ENCODE results near the gene P3H1.
"Not testable (repeated sequence)": the region's sequence is repeated elsewhere in the genome, so short reads cannot be mapped to it uniquely, and the experiment has no call there.

Gene P3H1, protein sequence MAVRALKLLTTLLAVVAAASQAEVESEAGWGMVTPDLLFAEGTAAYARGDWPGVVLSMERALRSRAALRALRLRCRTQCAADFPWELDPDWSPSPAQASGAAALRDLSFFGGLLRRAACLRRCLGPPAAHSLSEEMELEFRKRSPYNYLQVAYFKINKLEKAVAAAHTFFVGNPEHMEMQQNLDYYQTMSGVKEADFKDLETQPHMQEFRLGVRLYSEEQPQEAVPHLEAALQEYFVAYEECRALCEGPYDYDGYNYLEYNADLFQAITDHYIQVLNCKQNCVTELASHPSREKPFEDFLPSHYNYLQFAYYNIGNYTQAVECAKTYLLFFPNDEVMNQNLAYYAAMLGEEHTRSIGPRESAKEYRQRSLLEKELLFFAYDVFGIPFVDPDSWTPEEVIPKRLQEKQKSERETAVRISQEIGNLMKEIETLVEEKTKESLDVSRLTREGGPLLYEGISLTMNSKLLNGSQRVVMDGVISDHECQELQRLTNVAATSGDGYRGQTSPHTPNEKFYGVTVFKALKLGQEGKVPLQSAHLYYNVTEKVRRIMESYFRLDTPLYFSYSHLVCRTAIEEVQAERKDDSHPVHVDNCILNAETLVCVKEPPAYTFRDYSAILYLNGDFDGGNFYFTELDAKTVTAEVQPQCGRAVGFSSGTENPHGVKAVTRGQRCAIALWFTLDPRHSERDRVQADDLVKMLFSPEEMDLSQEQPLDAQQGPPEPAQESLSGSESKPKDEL

GRCh38 chr1:42766741-42767509 lies at the start of gene P3H1, which contains the start of gene C1orf50:
P3H1 (minus strand) TSS chr1:42767028; CDS start chr1:42766971, 57 bp downstream.
C1orf50 (plus strand) TSS chr1:42767249; CDS start chr1:42767312, 63 bp downstream.
- ATAC-seq, result peak; percentile 94
- Mint-ChIP-seq H3K4me1 (peaks cover 24% of the 10 kb centered on the region), H3K4me3 (no peak within 1 kb of the TSS), H3K36me3 (peaks cover 49% of the 10 kb centered on the region), H3K27ac (no peak within 1 kb of the TSS), H3K9me3 (no peaks in the 10 kb centered on the region)
- DNase-seq (ENCODE audit: low spot score in 2 of 2), result peak; percentile 99

GRCh38 chr1:42815941-42816584 lies 49.2 kb upstream of the P3H1 start:
- H3K4me1 Mint-ChIP-seq, result peaks cover 25% of the 10 kb centered on the region
- ATAC-seq (no peak), DNase-seq (ENCODE audit: low spot score in 2 of 2) (peak in 1 of 2 donors; percentile 56)
- H3K4me3 Mint-ChIP-seq, result peak overlapping the region; percentile 78
- no peaks in the 10 kb centered on the region for H3K36me3 Mint-ChIP-seq
- H3K9me3 Mint-ChIP-seq, result no peaks in the 10 kb centered on the region
- H3K27ac Mint-ChIP-seq, result peak overlapping the region; percentile 89

DNA sequence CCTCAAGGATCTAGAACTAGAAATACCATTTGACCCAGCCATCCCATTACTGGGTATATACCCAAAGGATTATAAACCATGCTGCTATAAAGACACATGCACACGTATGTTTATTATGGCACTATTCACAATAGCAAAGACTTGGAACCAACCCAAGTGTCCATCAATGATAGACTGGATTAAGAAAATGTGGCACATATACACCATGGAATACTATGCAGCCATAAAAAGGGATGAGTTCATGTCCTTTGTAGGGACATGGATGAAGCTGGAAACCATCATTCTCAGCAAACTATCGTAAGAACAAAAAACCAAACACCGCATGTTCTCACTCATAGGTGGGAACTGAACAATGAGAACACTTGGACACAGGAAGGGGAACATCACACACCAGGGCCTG lies 48.0 kb upstream of the P3H1 start:
- not testable (repeated sequence) for H3K27ac Mint-ChIP-seq; H3K9me3 Mint-ChIP-seq; H3K4me3 Mint-ChIP-seq; ATAC-seq; DNase-seq (ENCODE audit: low spot score in 2 of 2); H3K36me3 Mint-ChIP-seq
- H3K4me1 Mint-ChIP-seq, result peaks cover 25% of the 10 kb centered on the region

DNA sequence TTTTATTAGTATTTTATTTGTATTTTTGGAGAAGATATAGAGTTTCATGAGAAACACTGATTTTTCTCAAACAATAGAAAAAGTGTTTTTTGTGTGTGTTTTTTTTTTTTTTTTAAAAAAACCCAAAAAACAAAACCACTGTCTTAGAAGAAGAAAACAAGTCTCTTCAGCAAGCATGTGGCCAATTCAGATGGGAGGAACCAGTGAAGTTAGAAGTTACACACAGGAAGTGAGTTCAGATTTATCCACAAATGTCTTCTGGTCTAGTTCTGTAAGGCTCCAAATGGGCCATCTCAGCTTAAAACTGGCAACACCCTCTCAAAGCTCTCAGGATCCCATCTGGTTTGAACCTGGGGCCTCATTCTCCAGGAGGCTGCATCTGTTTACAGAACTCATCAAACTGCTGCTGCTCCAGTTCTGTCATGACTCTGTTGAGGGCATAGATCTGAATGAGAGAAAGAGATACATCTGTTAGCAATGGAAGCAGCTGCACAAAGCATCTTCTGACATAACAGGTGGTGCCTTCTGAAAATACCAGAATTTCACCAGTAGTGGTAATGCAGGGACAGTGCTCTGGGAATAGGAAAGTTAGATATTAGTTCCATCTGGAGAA lies 40.3 kb upstream of the P3H1 start:
- H3K27ac Mint-ChIP-seq, result no peak overlapping the region
- ATAC-seq (no peak), DNase-seq (ENCODE audit: low spot score in 2 of 2) (no peak)
- no peaks in the 10 kb centered on the region for H3K9me3 Mint-ChIP-seq
- no peaks in the 10 kb centered on the region for H3K4me1 Mint-ChIP-seq
- H3K36me3 Mint-ChIP-seq, result peaks cover 7% of the 10 kb centered on the region
- no peak overlapping the region for H3K4me3 Mint-ChIP-seq

- peaks cover 7% of the 10 kb centered on the region for H3K36me3 Mint-ChIP-seq
- ATAC-seq, result no peak
- DNase-seq (ENCODE audit: low spot score in 2 of 2), result no peak
- no peaks in the 10 kb centered on the region for H3K9me3 Mint-ChIP-seq
- H3K4me1 Mint-ChIP-seq, result no peaks in the 10 kb centered on the region
- H3K27ac Mint-ChIP-seq, result no peak overlapping the region
- H3K4me3 Mint-ChIP-seq, result no peak overlapping the region
Measured at GRCh38 chr1:42806593-42806992, 39.8 kb upstream of the P3H1 start.

DNA sequence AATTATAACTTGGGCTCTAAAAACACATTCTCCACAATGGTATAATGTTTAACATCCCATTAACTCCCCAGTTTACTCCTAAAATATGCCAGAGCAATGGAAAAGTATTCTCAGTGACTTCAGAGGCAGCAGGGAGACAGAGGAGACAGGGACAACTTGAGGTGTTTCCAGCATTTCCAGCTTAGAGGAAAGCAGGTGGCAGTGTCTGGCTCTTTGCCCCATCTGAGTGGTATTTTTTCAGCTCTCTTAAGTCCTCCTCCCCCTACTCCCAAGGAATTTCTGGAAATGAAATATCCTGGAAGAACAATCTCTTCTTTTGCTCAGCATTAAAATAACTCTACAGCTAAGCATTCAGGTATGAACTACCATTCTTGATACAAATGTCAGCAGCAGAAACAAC lies 39.3 kb upstream of the P3H1 start:
- H3K4me3 Mint-ChIP-seq, result no peak overlapping the region
- DNase-seq (ENCODE audit: low spot score in 2 of 2), result no peak
- H3K4me1 Mint-ChIP-seq, result no peaks in the 10 kb centered on the region
- no peak for ATAC-seq
- peaks cover 7% of the 10 kb centered on the region for H3K36me3 Mint-ChIP-seq
- no peak overlapping the region for H3K27ac Mint-ChIP-seq
- no peaks in the 10 kb centered on the region for H3K9me3 Mint-ChIP-seq

DNA sequence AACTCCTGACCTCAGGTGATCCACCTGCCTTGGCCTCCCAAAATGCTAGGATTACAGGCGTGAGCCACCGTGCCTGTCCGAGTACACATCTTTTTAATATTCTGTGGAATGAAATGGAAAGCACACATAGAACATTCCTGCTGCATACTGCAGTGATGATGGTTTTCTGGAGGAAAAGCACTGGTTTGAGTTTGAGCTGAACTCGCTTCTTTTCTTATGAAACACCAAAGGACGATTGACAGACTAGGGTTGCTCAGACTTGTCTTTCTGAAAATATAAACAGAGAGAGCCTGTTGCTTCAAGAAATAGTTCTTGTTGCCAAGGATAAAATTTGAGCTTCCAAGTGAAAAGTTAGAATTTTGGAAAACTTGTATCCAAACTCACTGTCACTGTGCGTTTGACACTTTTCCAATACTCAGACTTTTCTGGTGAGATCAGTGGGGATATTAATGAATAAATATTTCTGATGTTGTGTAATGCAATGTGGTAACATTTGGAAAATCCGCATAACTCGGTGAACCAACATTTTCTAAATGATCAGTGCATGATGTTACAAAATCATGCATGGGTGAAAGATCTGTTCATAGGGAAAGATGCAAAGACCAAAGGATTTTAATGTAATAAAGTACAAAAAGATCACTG lies 35.1 kb upstream of the P3H1 start:
- H3K27ac Mint-ChIP-seq, result no peak overlapping the region
- no peak for ATAC-seq

DNA sequence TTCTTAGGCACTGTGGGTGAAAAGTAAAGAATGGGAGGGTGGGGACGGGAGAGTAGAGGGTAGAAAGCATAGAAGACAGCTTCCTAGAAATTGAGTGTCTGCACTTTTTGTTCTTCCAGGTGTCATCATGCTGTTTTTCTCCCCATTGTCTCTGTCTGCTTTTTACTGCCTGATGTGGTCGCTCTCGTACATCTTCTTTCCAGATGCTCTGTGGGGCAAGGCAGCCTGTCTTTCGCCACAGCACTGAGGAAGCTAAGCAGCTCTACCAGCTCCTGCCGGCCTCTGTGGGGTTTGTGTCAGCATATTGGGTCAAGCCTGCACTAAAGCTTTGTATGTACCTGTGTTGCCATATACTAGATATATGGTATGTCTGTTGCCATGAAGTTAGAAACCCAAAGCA lies 31.2 kb upstream of the P3H1 start:
- Mint-ChIP-seq H3K36me3 (no peaks in the 10 kb centered on the region), H3K27ac (no peak overlapping the region), H3K4me3 (no peak overlapping the region), H3K4me1 (no peaks in the 10 kb centered on the region), H3K9me3 (no peaks in the 10 kb centered on the region)
- ATAC-seq (no peak), DNase-seq (ENCODE audit: low spot score in 2 of 2) (no peak)

More for the DNA sequence above, 35.1 kb upstream of the P3H1 start:
- peaks cover 5% of the 10 kb centered on the region for H3K36me3 Mint-ChIP-seq
- DNase-seq (ENCODE audit: low spot score in 2 of 2), result no peak
- H3K4me3 Mint-ChIP-seq, result no peak overlapping the region
- no peaks in the 10 kb centered on the region for H3K4me1 Mint-ChIP-seq
- H3K9me3 Mint-ChIP-seq, result no peaks in the 10 kb centered on the region

DNA sequence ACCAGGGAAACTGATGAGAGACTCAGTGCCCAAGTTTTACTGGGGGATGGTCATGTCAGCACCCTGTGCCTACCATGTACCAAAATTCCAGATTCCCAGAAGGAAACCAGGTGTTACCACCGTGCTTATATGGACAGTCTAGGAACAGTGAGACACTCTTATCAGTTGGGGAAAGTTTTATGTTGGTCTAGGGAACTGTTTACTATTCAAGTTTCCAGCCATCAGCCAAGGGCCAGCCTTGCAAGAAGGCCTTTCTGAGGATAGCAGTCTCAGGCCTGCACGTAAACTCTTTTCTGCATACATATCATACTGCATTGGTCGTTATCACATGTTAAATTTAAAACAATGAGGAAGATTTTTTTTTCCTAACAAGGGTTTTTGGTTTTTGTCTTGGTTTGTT lies 30.6 kb upstream of the P3H1 start:
- no peaks in the 10 kb centered on the region for H3K4me1 Mint-ChIP-seq
- no peak overlapping the region for H3K27ac Mint-ChIP-seq
- no peaks in the 10 kb centered on the region for H3K9me3 Mint-ChIP-seq
- DNase-seq (ENCODE audit: low spot score in 2 of 2) (no peak), ATAC-seq (no peak)
- no peak overlapping the region for H3K4me3 Mint-ChIP-seq
- no peaks in the 10 kb centered on the region for H3K36me3 Mint-ChIP-seq

DNA sequence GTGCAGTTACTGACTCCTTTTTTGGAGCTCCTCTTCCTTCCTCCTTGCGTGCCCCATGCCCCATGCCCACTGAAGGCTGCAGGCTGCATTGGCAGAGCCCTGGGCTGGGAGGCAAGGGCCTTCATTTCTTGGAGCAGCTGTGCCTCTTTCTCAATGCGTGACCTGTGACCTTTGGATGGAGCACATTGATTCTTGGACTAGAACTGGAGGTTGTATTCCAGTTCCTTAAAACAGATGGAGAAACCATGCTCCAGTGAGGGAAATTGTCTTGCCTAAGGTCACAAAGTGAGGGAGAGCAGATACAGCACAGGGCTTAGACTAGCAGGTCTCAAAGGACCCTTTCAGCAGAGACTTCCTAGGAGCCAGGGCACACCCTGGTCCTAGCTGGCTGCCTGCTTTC lies 27.0 kb upstream of the P3H1 start:
- Mint-ChIP-seq H3K4me1 (no peaks in the 10 kb centered on the region), H3K27ac (no peak overlapping the region), H3K9me3 (no peaks in the 10 kb centered on the region), H3K4me3 (no peak overlapping the region), H3K36me3 (no peaks in the 10 kb centered on the region)
- DNase-seq (ENCODE audit: low spot score in 2 of 2) (no peak), ATAC-seq (no peak)

GRCh38 chr1:42788021-42788420 lies 21.2 kb upstream of the P3H1 start:
- Mint-ChIP-seq H3K36me3 (peaks cover 7% of the 10 kb centered on the region), H3K9me3 (no peaks in the 10 kb centered on the region), H3K4me3 (no peak overlapping the region), H3K27ac (no peak overlapping the region), H3K4me1 (peaks cover 24% of the 10 kb centered on the region)
- ATAC-seq, result no peak
- DNase-seq (ENCODE audit: low spot score in 2 of 2), result no peak

GRCh38 chr1:42786097-42786496 lies 19.3 kb upstream of the P3H1 start:
- Mint-ChIP-seq H3K4me1 (peaks cover 28% of the 10 kb centered on the region), H3K27ac (peak overlapping the region; percentile 89), H3K9me3 (no peaks in the 10 kb centered on the region), H3K36me3 (peaks cover 13% of the 10 kb centered on the region), H3K4me3 (peak overlapping the region; percentile 71)
- DNase-seq (ENCODE audit: low spot score in 2 of 2) (no peak), ATAC-seq (no peak)

DNA sequence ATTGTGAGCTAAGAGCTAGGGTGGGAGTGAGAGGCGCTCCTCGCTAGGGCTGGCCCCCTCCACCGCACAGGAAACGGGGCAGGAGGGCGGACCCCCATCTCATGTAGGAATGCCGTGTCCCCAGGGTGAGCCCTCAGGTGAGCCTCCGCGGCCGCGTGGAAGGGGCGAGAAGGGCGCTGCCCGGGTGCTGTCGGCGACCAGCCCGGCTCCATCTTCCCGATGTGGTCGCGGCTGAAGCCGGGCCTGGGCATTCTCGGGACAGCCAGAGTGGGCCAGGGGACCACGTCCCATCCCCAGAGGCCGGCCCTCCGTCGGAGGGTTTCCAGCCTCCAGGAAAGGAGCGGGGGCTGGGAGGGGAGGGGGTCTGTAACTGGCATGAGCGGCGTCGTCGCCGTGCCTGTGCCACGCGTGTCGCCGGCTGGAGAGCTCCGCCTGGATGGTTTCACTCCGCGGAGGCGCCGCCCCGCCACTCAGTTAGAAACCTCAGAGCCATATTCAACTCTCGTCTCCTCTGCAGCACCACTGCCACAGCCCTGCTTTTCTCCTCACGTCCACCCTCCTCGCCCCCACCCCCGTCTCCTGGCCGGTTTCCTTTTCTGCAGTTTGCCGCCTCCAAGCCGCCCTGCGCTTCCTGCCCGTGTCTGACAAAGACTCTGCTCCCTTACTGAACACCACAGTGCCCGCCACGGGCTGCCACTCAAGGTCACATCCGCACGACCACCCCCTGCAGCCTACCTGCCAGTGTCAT lies 18.3 kb upstream of the P3H1 start, which contains the start of gene TMEM269:
TMEM269 (plus strand) TSS at position 46 of the 748 bp plus-strand sequence. CDS start 4,903 bp downstream, outside the sequence.
- Mint-ChIP-seq H3K9me3 (no peaks in the 10 kb centered on the region), H3K4me1 (peaks cover 28% of the 10 kb centered on the region), H3K36me3 (peaks cover 22% of the 10 kb centered on the region), H3K4me3 (peak within 1 kb of the TSS; percentile 71), H3K27ac (peak within 1 kb of the TSS; percentile 89)
- peak; percentile 83 for ATAC-seq
- DNase-seq (ENCODE audit: low spot score in 2 of 2), result peak; percentile 14 to 57
